GM08714 (cell line): ENCODE measurements around the gene TGFBR2.

Source experiments
- H3K4me3 ChIP-seq: fragments of 200-500 bp; sonication (Bioruptor generic); 2 replicates; pipeline ENCODE4 v1.5.1; 2014; ENCODE audit warnings: mild to moderate bottlenecking, low read length, inconsistent platforms
- ZNF274 ChIP-seq: IDR thresholded peaks from 2 replicates; pipeline ENCODE4 v1.6.1; 2012; ENCODE audit warnings: mild to moderate bottlenecking, low read depth, low read length

The TGFBR2 gene

GRCh38 chr3:30682434-30683155 is 76.2 kb downstream of the TGFBR2 start:
- TF ChIP-seq ZNF274, result no peak
- H3K4me3 ChIP-seq, result no peak overlapping the region

- TF ChIP-seq ZNF274, result no peak
- no peak overlapping the region for H3K4me3 ChIP-seq
These were observed 77.4 kb downstream of the TGFBR2 start for GRCh38 chr3:30683769-30684168.

- H3K4me3 ChIP-seq, result no peak overlapping the region
- no peak for TF ChIP-seq ZNF274
These were observed 78.0 kb downstream of the TGFBR2 start for GRCh38 chr3:30684356-30684755.

- TF ChIP-seq ZNF274, result no peak
- H3K4me3 ChIP-seq, result no peak overlapping the region
These were observed 78.9 kb downstream of the TGFBR2 start for GRCh38 chr3:30685267-30685667.

GRCh38 chr3:30686176-30686575 is 79.8 kb downstream of the TGFBR2 start:
- H3K4me3 ChIP-seq, result no peak overlapping the region
- no peak for TF ChIP-seq ZNF274

- TF ChIP-seq ZNF274, result no peak
- H3K4me3 ChIP-seq, result no peak overlapping the region
These were observed 80.4 kb downstream of the TGFBR2 start for GRCh38 chr3:30686799-30687198.

GRCh38 chr3:30687930-30688570 is 81.6 kb downstream of the TGFBR2 start:
- TF ChIP-seq ZNF274, result no peak
- no peak overlapping the region for H3K4me3 ChIP-seq

- no peak for TF ChIP-seq ZNF274
- H3K4me3 ChIP-seq, result no peak overlapping the region
These were observed 82.6 kb downstream of the TGFBR2 start for GRCh38 chr3:30688776-30689641.

- no peak overlapping the region for H3K4me3 ChIP-seq
- TF ChIP-seq ZNF274, result no peak
These were observed 83.8 kb downstream of the TGFBR2 start for GRCh38 chr3:30690199-30690598.

- TF ChIP-seq ZNF274, result no peak
- H3K4me3 ChIP-seq, result no peak overlapping the region
These were observed 85.0 kb downstream of the TGFBR2 start for GRCh38 chr3:30691249-30691880.

GRCh38 chr3:30691944-30692343 is 85.5 kb downstream of the TGFBR2 start:
- no peak overlapping the region for H3K4me3 ChIP-seq
- TF ChIP-seq ZNF274, result no peak

- no peak for TF ChIP-seq ZNF274
- H3K4me3 ChIP-seq, result no peak overlapping the region
These were observed 86.2 kb downstream of the TGFBR2 start for GRCh38 chr3:30692498-30693130.

- TF ChIP-seq ZNF274, result no peak
- H3K4me3 ChIP-seq, result no peak overlapping the region
These were observed 87.2 kb downstream of the TGFBR2 start for GRCh38 chr3:30693470-30694120.
